ENCODE results near the gene OPCML.

DNA sequence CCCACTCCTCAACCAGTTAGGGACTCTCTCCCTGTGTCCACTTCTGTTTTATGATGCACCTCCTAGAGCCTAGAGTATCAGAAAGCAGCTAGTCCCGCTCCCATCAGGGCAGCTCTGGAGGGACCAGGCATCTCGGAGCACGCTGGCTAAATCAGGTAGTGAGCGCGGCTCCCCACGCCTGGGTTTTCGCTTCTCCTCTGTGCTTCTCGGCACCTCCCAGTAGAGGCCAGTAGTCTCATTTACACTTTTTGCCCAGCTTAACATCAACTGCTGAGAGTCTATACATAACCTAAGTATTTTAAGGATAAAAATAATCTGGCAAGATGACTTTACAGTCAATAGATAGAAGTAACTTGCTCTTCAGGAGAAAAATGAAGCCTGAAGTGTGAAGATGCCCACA, 473.8 kb downstream of the OPCML start:
- TF ChIP-seq EZH2 (IDR thresholded peaks at IDR 0.05; ENCODE audit: borderline replicate concordance, insufficient read depth, low read depth, low read length, poor library complexity, severe bottlenecking) (no peak), CTCF (IDR thresholded peaks at IDR 0.05) (no peak)
